GM18951 (cell line): ENCODE measurements around the gene MRFAP1.

Experiments used
- POLR2A ChIP-seq: IDR thresholded peaks from 4 replicates; pipeline ENCODE4 v1.6.1; 2011; ENCODE audit warnings: mild to moderate bottlenecking; ENCODE audit not compliant: insufficient read length, insufficient read depth; ENCODE audit errors: extremely low read depth
- in situ Hi-C: fragments of 300-500 bp; cut with MboI; formaldehyde crosslinking; loops from one replicate; pipeline ENCODE4 v1.12.0; 2022; ENCODE audit warnings: low sequenced_read_pairs, mixed read lengths, inconsistent platforms; ENCODE audit not compliant: unreplicated experiment

MRFAP1 gene

GRCh38 chr4:6605605-6606004 lies 34.9 kb upstream of the MRFAP1 start:
- in situ Hi-C loops, result no loop called here

GRCh38 chr4:6606465-6607235 lies 33.8 kb upstream of the MRFAP1 start:
- in situ Hi-C loops, result no loop called here

More at GRCh38 chr4:6605605-6606004, 34.9 kb upstream of the MRFAP1 start:
- no peak for TF ChIP-seq POLR2A

GRCh38 chr4:6607368-6608055 lies 33.0 kb upstream of the MRFAP1 start:
- TF ChIP-seq POLR2A, result no peak

More at GRCh38 chr4:6606465-6607235, 33.8 kb upstream of the MRFAP1 start:
- TF ChIP-seq POLR2A, result no peak

GRCh38 chr4:6608758-6609414 lies 31.6 kb upstream of the MRFAP1 start:
- in situ Hi-C loops, result no loop called here
- TF ChIP-seq POLR2A, result no peak

More at GRCh38 chr4:6607368-6608055, 33.0 kb upstream of the MRFAP1 start:
- in situ Hi-C loops, result no loop called here

GRCh38 chr4:6609415-6610079 lies 30.9 kb upstream of the MRFAP1 start:
- in situ Hi-C loops, result no loop called here

GRCh38 chr4:6610856-6611430 lies 29.5 kb upstream of the MRFAP1 start:
- TF ChIP-seq POLR2A, result no peak
- in situ Hi-C loops, result no loop called here

More at GRCh38 chr4:6609415-6610079, 30.9 kb upstream of the MRFAP1 start:
- no peak for TF ChIP-seq POLR2A

- in situ Hi-C loops, result no loop called here
- TF ChIP-seq POLR2A, result no peak
Measured at GRCh38 chr4:6612961-6613675, 27.4 kb upstream of the MRFAP1 start.

GRCh38 chr4:6613676-6614651 lies 26.5 kb upstream of the MRFAP1 start:
- in situ Hi-C loops, result no loop called here
- TF ChIP-seq POLR2A, result no peak

- in situ Hi-C loops, result no loop called here
- TF ChIP-seq POLR2A, result no peak
Measured at GRCh38 chr4:6614701-6615230, 25.7 kb upstream of the MRFAP1 start.

GRCh38 chr4:6616087-6616995 lies 24.1 kb upstream of the MRFAP1 start:
- in situ Hi-C loops, result no loop called here
- no peak for TF ChIP-seq POLR2A
